ENCODE measurements around the gene PSMD6.

Gene PSMD6

GRCh38 chr3:64008017-64008416 lies 15.3 kb downstream of the PSMD6 start:
- no peak for DNase-seq

GRCh38 chr3:64003589-64003988 lies 19.7 kb downstream of the PSMD6 start:
- DNase-seq = no peak

GRCh38 chr3:64002233-64002632 lies 21.1 kb downstream of the PSMD6 start:
- no peak for DNase-seq

- DNase-seq = no peak
Observed at GRCh38 chr3:64000453-64001055, 22.7 kb downstream of the PSMD6 start.

GRCh38 chr3:63998852-63999754 lies 24.2 kb downstream of the PSMD6 start:
- no peak for DNase-seq

- DNase-seq = no peak
Observed at GRCh38 chr3:63995086-63995485, 28.2 kb downstream of the PSMD6 start.

- DNase-seq = peak; percentile 65
Observed at GRCh38 chr3:63993653-63994079, 29.6 kb downstream of the PSMD6 start.

GRCh38 chr3:63992516-63993209 lies 30.6 kb downstream of the PSMD6 start:
- DNase-seq = no peak

- DNase-seq = no peak
Observed at GRCh38 chr3:63991666-63992065, 31.6 kb downstream of the PSMD6 start.

GRCh38 chr3:63990733-63991132 lies 32.6 kb downstream of the PSMD6 start:
- no peak for DNase-seq

- DNase-seq = no peak
Observed at GRCh38 chr3:63990204-63990603, 33.1 kb downstream of the PSMD6 start.

- no peak for DNase-seq
Observed at GRCh38 chr3:63988943-63989342, 34.4 kb downstream of the PSMD6 start.

- no peak for DNase-seq
Observed at GRCh38 chr3:63986831-63987230, 36.5 kb downstream of the PSMD6 start.

GRCh38 chr3:63986146-63986545 lies 37.1 kb downstream of the PSMD6 start:
- DNase-seq = no peak

- DNase-seq = no peak
Observed at GRCh38 chr3:63984391-63984790, 38.9 kb downstream of the PSMD6 start.

GRCh38 chr3:63981980-63982379 lies 41.3 kb downstream of the PSMD6 start:
- DNase-seq = no peak

GRCh38 chr3:63980830-63981498 lies 42.3 kb downstream of the PSMD6 start:
- no peak for DNase-seq

GRCh38 chr3:63980019-63980418 lies 43.3 kb downstream of the PSMD6 start:
- DNase-seq = no peak

GRCh38 chr3:63979093-63979885 lies 44.0 kb downstream of the PSMD6 start:
- DNase-seq = no peak

GRCh38 chr3:63977893-63978292 lies 45.4 kb downstream of the PSMD6 start:
- no peak for DNase-seq

GRCh38 chr3:63976872-63977200 lies 46.5 kb downstream of the PSMD6 start:
- DNase-seq = no peak

- no peak for DNase-seq
Observed at GRCh38 chr3:63976161-63976871, 47.0 kb downstream of the PSMD6 start.
